Right lobe of liver (tissue), 4 donors: Measurements from ENCODE around the gene CERT1.

Experiments used
- CTCF ChIP-seq, 4 donors: fragments of 200-600 bp in 3 of 4; fragments of 450-650 bp in 1 of 4; IDR thresholded peaks; one replicate each; pipeline versions ENCODE4 v1.5.1 to v1.8.0; 2016 to 2022; ENCODE audit warnings: antibody characterized with exemption in 4 of 4, mild to moderate bottlenecking in 2 of 4
- POLR2A ChIP-seq: fragments of 450-650 bp; IDR thresholded peaks from one replicate; pipeline ENCODE4 v1.6.1; 2017; ENCODE audit warnings: antibody characterized with exemption, mild to moderate bottlenecking
- donor health status: DM: no; HTN: no; CAD: no.
- donor health status: DM: no; HTN: no; CAD: no.
- donor health status: DM: no; HTN: yes; CAD: no.

- TF ChIP-seq CTCF (IDR thresholded peaks at IDR 0.05): no peak
- TF ChIP-seq POLR2A: no peak
Measured at GRCh38 chr5:75465480-75465879, 45.9 kb downstream of the CERT1 start.
